GM19035 (cell line): ENCODE results near the gene DNAI4.

Experiments
- ATAC-seq: cut with Tn5 transposase; IDR thresholded peaks from one replicate; pipeline ENCODE4 v1.9.1; 2021; ENCODE audit not compliant: unreplicated experiment

DNAI4 gene

GRCh38 chr1:66770240-66770639 lies 154.4 kb downstream of the DNAI4 start:
- ATAC-seq: no peak

- no peak for ATAC-seq
These were observed 155.0 kb downstream of the DNAI4 start for GRCh38 chr1:66769512-66770229.

GRCh38 chr1:66768965-66769364 lies 155.7 kb downstream of the DNAI4 start:
- no peak for ATAC-seq

- ATAC-seq: no peak
These were observed 157.0 kb downstream of the DNAI4 start for GRCh38 chr1:66767626-66768025.

- peak; percentile 60 for ATAC-seq
These were observed 159.6 kb downstream of the DNAI4 start for GRCh38 chr1:66764994-66765578.
